SK-N-SH (cell line): ENCODE measurements around the gene ADAMTS17. TPM values are rescaled to one million over a fixed set of nuclear protein-coding genes. Genes with fewer than 3 reads are reported as not detected.

ENCODE experiments used
- CTCF ChIA-PET: fragments of 300-600, 350-600 bp; formaldehyde crosslinking; extraction: SDS; loops from one replicate; lab custom pipeline; 2021; lab: Yijun Ruan, JAX
- POLR2A ChIA-PET: fragments of 350-600 bp; sonication (Branson Sonifier 250); formaldehyde crosslinking; extraction: SDS; loops from one replicate; lab custom pipeline; 2020; ENCODE audit warnings: antibody characterized with exemption, inconsistent platforms; lab: Yijun Ruan, JAX
- DNase-seq: peaks from one replicate; pipeline ENCODE4 v3.0.0; 2012
- H2AFZ ChIP-seq: fragments of 200-600 bp; sonication (generic); 2 replicates; pipeline ENCODE4 v1.8.1; 2016; ENCODE audit warnings: antibody characterized with exemption, mild to moderate bottlenecking, low read depth
- H3F3A ChIP-seq: fragments of 200-600 bp; sonication (generic); replicated peaks from 2 replicates; pipeline ENCODE3; 2016; ENCODE audit warnings: antibody characterized with exemption, mild to moderate bottlenecking; ENCODE audit not compliant: insufficient read depth
- H3K27ac ChIP-seq, 2 experiments: fragments of 200-500 bp in 1 of 2; fragments of 200-600 bp in 1 of 2; sonication (Bioruptor generic) in 1 of 2; sonication (generic), shearing (Covaris generic) in 1 of 2; 2 replicates each; pipeline versions ENCODE4 v1.5.1 to v1.6.1; 2014 to 2016; ENCODE audit warnings: low read depth in 2 of 2, inconsistent platforms in 1 of 2, low read length in 1 of 2, mild to moderate bottlenecking in 1 of 2, mixed read lengths in 1 of 2
- H3K27me3 ChIP-seq: fragments of 200-600 bp; sonication (generic), shearing (Covaris generic); 2 replicates; pipeline ENCODE4 v1.6.1; 2016; ENCODE audit warnings: mixed run types; ENCODE audit not compliant: insufficient read depth
- H3K36me3 ChIP-seq, 2 experiments: fragments of 200-500 bp in 1 of 2; fragments of 200-600 bp in 1 of 2; sonication (Bioruptor generic) in 1 of 2; sonication (generic) in 1 of 2; replicated peaks in 1 of 2; 2 replicates each; pipeline versions ENCODE3 to v1.5.1; 2014 to 2016; ENCODE audit warnings: low read length in 1 of 2, mild to moderate bottlenecking in 1 of 2; ENCODE audit not compliant: insufficient read depth in 2 of 2, control insufficient read depth in 1 of 2
- H3K4me1 ChIP-seq, 2 experiments: fragments of 200-500 bp in 1 of 2; fragments of 200-600 bp in 1 of 2; sonication (Bioruptor generic) in 1 of 2; sonication (generic), shearing (Covaris generic) in 1 of 2; 2 replicates each; pipeline versions ENCODE4 v1.5.1 to v1.6.1; 2014 to 2016; ENCODE audit warnings: low read depth in 1 of 2, low read length in 1 of 2, mixed run types in 1 of 2; ENCODE audit not compliant: insufficient read depth in 2 of 2, control insufficient read depth in 1 of 2
- H3K4me2 ChIP-seq: fragments of 200-600 bp; sonication (generic), shearing (Covaris generic); 2 replicates; pipeline ENCODE4 v1.6.1; 2017; ENCODE audit warnings: mixed run types
- H3K4me3 ChIP-seq, 2 experiments: fragments of 200-500 bp in 1 of 2; fragments of 200-600 bp in 1 of 2; sonication (Bioruptor generic) in 1 of 2; sonication (generic), shearing (Covaris generic) in 1 of 2; 2 replicates each; pipeline versions ENCODE4 v1.5.1 to v1.8.1; 2014 to 2016; ENCODE audit warnings: low read depth in 2 of 2, inconsistent platforms in 1 of 2, low read length in 1 of 2, mild to moderate bottlenecking in 1 of 2, mixed read lengths in 1 of 2, moderate library complexity in 1 of 2
- H3K79me2 ChIP-seq: fragments of 200-600 bp; sonication (generic); 2 replicates; pipeline ENCODE4 v1.8.1; 2017; ENCODE audit warnings: mild to moderate bottlenecking; ENCODE audit not compliant: insufficient read depth
- H3K9ac ChIP-seq: fragments of 200-600 bp; sonication (generic); 2 replicates; pipeline ENCODE4 v1.6.1; 2017; ENCODE audit warnings: mixed run types
- H3K9me2 ChIP-seq: fragments of 200-600 bp; sonication (generic); 2 replicates; pipeline ENCODE4 v1.6.1; 2017; ENCODE audit warnings: mixed run types
- H3K9me3 ChIP-seq: fragments of 200-600 bp; sonication (generic); 2 replicates; pipeline ENCODE4 v1.6.1; 2017; ENCODE audit warnings: mixed run types, mild to moderate bottlenecking, moderate library complexity
- H4K20me1 ChIP-seq: fragments of 200-600 bp; sonication (generic); 2 replicates; pipeline ENCODE4 v1.6.1; 2017; ENCODE audit warnings: mild to moderate bottlenecking, mixed run types; ENCODE audit not compliant: insufficient read depth
- EP300 ChIP-seq, 2 experiments: IDR thresholded peaks; 2 replicates each; pipeline versions ENCODE4 v1.4.0 to v1.6.1; 2012; ENCODE audit warnings: borderline replicate concordance in 1 of 2, low read depth in 1 of 2, low read length in 1 of 2
- FOXJ3 ChIP-seq: sonication (generic); formaldehyde crosslinking; IDR thresholded peaks from 2 replicates; pipeline ENCODE4 v1.5.1; 2020; ENCODE audit warnings: mild to moderate bottlenecking, missing genetic modification reagents
- FOXM1 ChIP-seq: IDR thresholded peaks from 2 replicates; pipeline ENCODE4 v1.4.0; 2012; ENCODE audit warnings: low read depth, mild to moderate bottlenecking
- GATA2 ChIP-seq: sonication (generic); formaldehyde crosslinking; IDR thresholded peaks from 2 replicates; pipeline ENCODE4 v1.5.0; 2020; ENCODE audit warnings: mild to moderate bottlenecking, missing genetic modification reagents
- MEF2A ChIP-seq: IDR thresholded peaks from 2 replicates; pipeline ENCODE4 v1.4.0; 2012; ENCODE audit warnings: low read depth, borderline replicate concordance
- MXI1 ChIP-seq: IDR thresholded peaks from 2 replicates; pipeline ENCODE4 v1.6.1; 2012; ENCODE audit warnings: mild to moderate bottlenecking, low read depth, low read length, improper control_type of control experiment
- NFIC ChIP-seq: IDR thresholded peaks from 2 replicates; pipeline ENCODE4 v1.4.0; 2012; ENCODE audit warnings: borderline replicate concordance
- NRF1 ChIP-seq: IDR thresholded peaks from 2 replicates; pipeline ENCODE4 v1.6.1; 2012; ENCODE audit warnings: low read depth, mild to moderate bottlenecking, low read length
- PBX3 ChIP-seq: IDR thresholded peaks from 2 replicates; pipeline ENCODE4; 2012
- RAD21 ChIP-seq: IDR thresholded peaks from 2 replicates; pipeline ENCODE4 v1.6.1; 2012; ENCODE audit warnings: mild to moderate bottlenecking, low read length
- RCOR1 ChIP-seq: fragments of 150-350 bp; IDR thresholded peaks from 2 replicates; pipeline ENCODE4 v1.6.1; 2017; ENCODE audit warnings: antibody characterized with exemption, low read length
- REST ChIP-seq: IDR thresholded peaks from 2 replicates; pipeline ENCODE4 v1.6.1; 2012; ENCODE audit warnings: mild to moderate bottlenecking, low read depth, low read length, moderate library complexity
- RFX5 ChIP-seq: IDR thresholded peaks from 2 replicates; pipeline ENCODE4 v1.6.1; 2012; ENCODE audit warnings: mild to moderate bottlenecking, improper control_type of control experiment, low read length
- RXRA ChIP-seq: IDR thresholded peaks from 2 replicates; pipeline ENCODE4 v1.4.0; 2012; ENCODE audit warnings: low read depth, mild to moderate bottlenecking, borderline replicate concordance
- SMC3 ChIP-seq: IDR thresholded peaks from 2 replicates; pipeline ENCODE4 v1.6.1; 2012; ENCODE audit warnings: low read depth, low read length, improper control_type of control experiment
- TEAD4 ChIP-seq: IDR thresholded peaks from 2 replicates; pipeline ENCODE4 v1.4.0; 2012; ENCODE audit warnings: mild to moderate bottlenecking, borderline replicate concordance; ENCODE audit not compliant: insufficient read depth
- USF1 ChIP-seq: IDR thresholded peaks from 2 replicates; pipeline ENCODE4 v1.4.0; 2012; ENCODE audit warnings: low read depth, borderline replicate concordance
- WGBS: methylation state at CpG from one replicate; pipeline ENCODE4 v1.1.6; 2017; ENCODE audit warnings: low lambda C conversion rate; 5-methylcytosine and 5-hydroxymethylcytosine counted together
- polyA plus RNA-seq, 3 experiments: library from polyadenylated mRNA; depleted of rRNA; stranded (reverse); fragments of >200 nt; gene quantifications; 2 replicates each; pipeline ENCODE4 v1.2.3, GENCODE V29; 2012
- TF ChIP-seq, protein P1 (sequence below): IDR thresholded peaks from 2 replicates; pipeline ENCODE4 v1.4.0; 2012; ENCODE audit warnings: low read depth, borderline replicate concordance
- TF ChIP-seq, protein P2 (sequence below): IDR thresholded peaks from 2 replicates; pipeline ENCODE4 v1.4.0; 2012; ENCODE audit warnings: low read depth

The ADAMTS17 gene
- polyA plus RNA-seq, 1 of the 3 experiments (the other 2 are of a cell fraction) = not detected

DNA sequence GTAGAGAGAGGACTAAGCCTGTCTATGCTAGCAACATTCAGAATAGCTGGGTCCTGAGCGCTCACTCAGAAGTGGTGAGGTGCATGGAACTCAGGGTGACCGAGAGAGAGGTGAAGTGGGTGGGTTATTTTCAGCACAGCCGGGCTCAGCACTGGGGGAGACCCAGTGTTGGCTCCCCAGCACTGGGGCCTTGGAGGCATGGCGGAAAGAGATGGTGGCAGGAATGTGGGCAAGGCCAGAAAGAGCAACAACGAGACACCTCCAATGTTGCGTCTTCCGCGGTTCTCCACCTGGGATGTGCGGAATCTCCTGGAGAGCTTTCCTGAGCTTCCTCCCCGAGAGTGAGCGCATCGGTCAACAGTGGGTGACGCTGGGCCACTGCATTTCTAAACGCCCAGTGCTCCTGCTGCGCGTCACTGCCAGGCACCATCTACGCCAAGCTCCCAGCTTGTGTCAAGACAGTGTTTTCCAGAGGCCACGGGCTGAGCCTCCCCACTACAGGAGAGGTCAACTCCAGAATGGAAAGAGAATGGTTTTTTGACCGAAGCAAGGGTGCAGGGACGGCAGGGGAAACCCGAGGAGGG, 148.4 kb downstream of the ADAMTS17 start (continued):
- no peak for TF ChIP-seq USF1
- no peak for TF ChIP-seq EP300 (IDR thresholded peaks at IDR 0.05; ENCODE audit: borderline replicate concordance in 1 of 2, low read depth in 1 of 2, low read length in 1 of 2)
- TF ChIP-seq TEAD4 = no peak
- TF ChIP-seq, protein P1, sequence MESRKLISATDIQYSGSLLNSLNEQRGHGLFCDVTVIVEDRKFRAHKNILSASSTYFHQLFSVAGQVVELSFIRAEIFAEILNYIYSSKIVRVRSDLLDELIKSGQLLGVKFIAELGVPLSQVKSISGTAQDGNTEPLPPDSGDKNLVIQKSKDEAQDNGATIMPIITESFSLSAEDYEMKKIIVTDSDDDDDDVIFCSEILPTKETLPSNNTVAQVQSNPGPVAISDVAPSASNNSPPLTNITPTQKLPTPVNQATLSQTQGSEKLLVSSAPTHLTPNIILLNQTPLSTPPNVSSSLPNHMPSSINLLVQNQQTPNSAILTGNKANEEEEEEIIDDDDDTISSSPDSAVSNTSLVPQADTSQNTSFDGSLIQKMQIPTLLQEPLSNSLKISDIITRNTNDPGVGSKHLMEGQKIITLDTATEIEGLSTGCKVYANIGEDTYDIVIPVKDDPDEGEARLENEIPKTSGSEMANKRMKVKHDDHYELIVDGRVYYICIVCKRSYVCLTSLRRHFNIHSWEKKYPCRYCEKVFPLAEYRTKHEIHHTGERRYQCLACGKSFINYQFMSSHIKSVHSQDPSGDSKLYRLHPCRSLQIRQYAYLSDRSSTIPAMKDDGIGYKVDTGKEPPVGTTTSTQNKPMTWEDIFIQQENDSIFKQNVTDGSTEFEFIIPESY = no peak
- TF ChIP-seq MEF2A = no peak

GRCh38 chr15:100192097-100193080, 149.4 kb downstream of the ADAMTS17 start:
- Histone ChIP-seq H3K4me1 (peaks cover 0 to 23% of the 10 kb centered on the region in 2 experiments; a peak in 1 of 4 replicates), H3K4me3 (no peak overlapping the region), H3K79me2 (no peaks in the 10 kb centered on the region), H3K27ac (no peak overlapping the region), H3K27me3 (no peaks in the 10 kb centered on the region), H3K4me2 (no peak overlapping the region), H2AFZ (no peak overlapping the region), H4K20me1 (no peaks in the 10 kb centered on the region), H3K9me3 (no peaks in the 10 kb centered on the region), H3F3A (no peaks in the 10 kb centered on the region), H3K9ac (no peak overlapping the region), H3K36me3 (no peaks in the 10 kb centered on the region), H3K9me2 (no peaks in the 10 kb centered on the region)
- peak; percentile 32 for DNase-seq
- ChIA-PET POLR2A (interaction anchor here (1.0 kb wide), 1 partner anchor 9 kb away, joined by 3 read pairs; no protein-coding TSS in a partner anchor), CTCF (interaction anchor here (0.7 to 2.8 kb wide), 4 partner anchors 15 to 158 kb away, joined by 3 to 14 read pairs (median 3); no protein-coding TSS in a partner anchor)
- 51% methylated on average over 13 of the region's 14 CpGs for WGBS
- TF ChIP-seq RAD21 (no peak), RCOR1 (no peak), REST (no peak), USF1 (no peak), NFIC (no peak), FOXJ3 (CRISPR knock-in tag) (no peak), RXRA (no peak), PBX3 (no peak), SMC3 (no peak), EP300 (IDR thresholded peaks at IDR 0.05; ENCODE audit: borderline replicate concordance in 1 of 2, low read depth in 1 of 2, low read length in 1 of 2) (no peak), MEF2A (no peak), GATA2 (no peak), RFX5 (no peak), NRF1 (no peak), FOXM1 (no peak), MXI1 (no peak)
- TF ChIP-seq, protein P2, sequence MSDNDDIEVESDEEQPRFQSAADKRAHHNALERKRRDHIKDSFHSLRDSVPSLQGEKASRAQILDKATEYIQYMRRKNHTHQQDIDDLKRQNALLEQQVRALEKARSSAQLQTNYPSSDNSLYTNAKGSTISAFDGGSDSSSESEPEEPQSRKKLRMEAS = no peak
